ENCODE data around the gene ARAP1. TPM values are rescaled to one million over a fixed set of nuclear protein-coding genes. Genes with fewer than 3 reads are reported as not detected.

ARAP1 gene
- total and polyA plus RNA-seq, 8 donors, result 32.2 to 201 (median 69.8) TPM

DNA sequence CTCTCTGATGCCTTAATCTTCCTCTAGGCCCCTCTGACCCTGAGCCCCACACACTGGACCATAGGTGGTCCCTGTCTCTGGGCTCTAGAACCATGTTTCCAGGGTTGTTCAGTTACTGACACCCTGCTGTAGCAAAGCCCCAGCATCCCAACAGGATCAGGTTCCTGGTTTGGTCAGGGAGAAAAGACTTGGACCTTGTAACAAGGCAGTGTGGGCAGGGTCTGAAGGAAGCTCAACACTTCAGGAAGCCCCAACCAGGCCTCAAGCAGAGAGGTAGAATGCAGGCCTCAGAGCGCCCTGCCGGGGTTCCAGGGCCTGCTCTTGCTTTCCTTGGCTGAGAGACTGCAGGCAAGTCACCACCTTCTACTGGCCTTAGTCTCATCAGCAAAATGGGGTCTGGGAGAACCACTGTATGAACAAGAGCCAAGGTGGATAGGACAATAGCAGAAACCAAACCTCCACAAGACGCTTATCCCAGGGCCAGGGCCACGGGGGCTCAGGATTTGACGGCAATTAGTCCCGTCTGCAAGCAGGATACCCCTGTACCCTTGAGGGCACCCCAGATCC, 4.8 kb downstream of the ARAP1 start:
- intact Hi-C loops (cut with DNase I; ENCODE audit: low total_unique reads), result no loop called here
- H3K36me3 ChIP-seq, result no peaks in the 10 kb centered on the region
- H3K27me3 ChIP-seq, result no peaks in the 10 kb centered on the region
- H3K27ac ChIP-seq, result no peak overlapping the region
- TF ChIP-seq POLR2AphosphoS5 (IDR thresholded peaks at IDR 0.05), result no peak
- WGBS, 5 donors, result 94 to 100% (median 95%) methylated on average over 2 to 6 of the region's 6 CpGs
- H3K4me3 ChIP-seq, result no peak overlapping the region
- no peak for DNase-seq
- H3K4me1 ChIP-seq, result peaks cover 2 to 52% (median 24%) of the 10 kb centered on the region in 4 donors
- no peaks in the 10 kb centered on the region for H3K9me3 ChIP-seq

GRCh38 chr11:72746821-72747220, 5.4 kb downstream of the ARAP1 start:
- Histone ChIP-seq H3K4me3 (no peak overlapping the region), H3K27ac (no peak overlapping the region), H3K36me3 (no peaks in the 10 kb centered on the region), H3K9me3 (no peaks in the 10 kb centered on the region), H3K27me3 (no peaks in the 10 kb centered on the region), H3K4me1 (peaks cover 0 to 52% (median 22%) of the 10 kb centered on the region in 4 donors)
- no peak for TF ChIP-seq EP300 (IDR thresholded peaks at IDR 0.05)
- TF ChIP-seq POLR2AphosphoS5 (IDR thresholded peaks at IDR 0.05), result no peak
- TF ChIP-seq, protein P1, sequence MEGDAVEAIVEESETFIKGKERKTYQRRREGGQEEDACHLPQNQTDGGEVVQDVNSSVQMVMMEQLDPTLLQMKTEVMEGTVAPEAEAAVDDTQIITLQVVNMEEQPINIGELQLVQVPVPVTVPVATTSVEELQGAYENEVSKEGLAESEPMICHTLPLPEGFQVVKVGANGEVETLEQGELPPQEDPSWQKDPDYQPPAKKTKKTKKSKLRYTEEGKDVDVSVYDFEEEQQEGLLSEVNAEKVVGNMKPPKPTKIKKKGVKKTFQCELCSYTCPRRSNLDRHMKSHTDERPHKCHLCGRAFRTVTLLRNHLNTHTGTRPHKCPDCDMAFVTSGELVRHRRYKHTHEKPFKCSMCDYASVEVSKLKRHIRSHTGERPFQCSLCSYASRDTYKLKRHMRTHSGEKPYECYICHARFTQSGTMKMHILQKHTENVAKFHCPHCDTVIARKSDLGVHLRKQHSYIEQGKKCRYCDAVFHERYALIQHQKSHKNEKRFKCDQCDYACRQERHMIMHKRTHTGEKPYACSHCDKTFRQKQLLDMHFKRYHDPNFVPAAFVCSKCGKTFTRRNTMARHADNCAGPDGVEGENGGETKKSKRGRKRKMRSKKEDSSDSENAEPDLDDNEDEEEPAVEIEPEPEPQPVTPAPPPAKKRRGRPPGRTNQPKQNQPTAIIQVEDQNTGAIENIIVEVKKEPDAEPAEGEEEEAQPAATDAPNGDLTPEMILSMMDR (IDR thresholded peaks at IDR 0.05), result no peak
- no peak for TF ChIP-seq POLR2A (IDR thresholded peaks at IDR 0.05)
- intact Hi-C loops (cut with DNase I; ENCODE audit: low total_unique reads), result no loop called here
- WGBS, 5 donors, result 73 to 91% (median 84%) methylated on average over 2 to 3 of the region's 3 CpGs
- DNase-seq, result no peak

DNA sequence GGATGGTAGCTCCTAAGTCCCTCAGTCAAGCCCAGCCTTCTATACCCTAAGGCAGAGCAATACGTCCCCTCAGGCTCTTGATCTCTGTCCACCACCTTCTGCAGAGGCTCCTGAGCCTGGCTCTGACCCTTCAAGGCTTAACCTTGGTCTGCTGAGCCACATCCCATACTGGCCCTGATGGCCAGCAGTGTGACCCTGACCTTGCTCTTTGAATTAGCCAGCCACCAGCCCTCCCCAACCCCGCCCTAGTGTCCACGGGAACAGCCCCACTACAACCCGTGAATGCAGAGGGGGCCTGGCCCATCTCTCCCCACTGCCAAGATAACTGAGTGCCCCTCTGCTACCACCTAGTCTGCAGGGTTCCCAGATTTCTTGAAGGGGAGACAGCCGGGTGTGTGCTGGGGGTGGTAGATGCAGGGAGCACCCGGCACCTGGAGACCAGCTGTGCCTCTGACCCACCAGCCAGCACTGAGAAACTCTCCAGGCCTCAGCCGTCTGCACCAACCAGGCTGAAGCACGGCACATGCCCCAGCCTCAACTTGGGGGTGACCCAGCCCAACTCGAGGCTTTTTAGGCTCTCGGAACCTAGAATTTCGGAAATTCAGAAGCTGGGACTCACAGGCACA, 6.2 kb downstream of the ARAP1 start:
- Histone ChIP-seq H3K4me1 (peaks cover 0 to 52% (median 21%) of the 10 kb centered on the region in 4 donors), H3K27ac (no peak overlapping the region), H3K9me3 (no peaks in the 10 kb centered on the region), H3K4me3 (no peak overlapping the region), H3K27me3 (no peaks in the 10 kb centered on the region), H3K36me3 (no peaks in the 10 kb centered on the region)
- no peak for DNase-seq
- WGBS, 5 donors, result 85 to 88% (median 87%) methylated on average over 8 to 11 of the region's 11 CpGs
- TF ChIP-seq POLR2A (IDR thresholded peaks at IDR 0.05) (no peak), POLR2AphosphoS5 (IDR thresholded peaks at IDR 0.05) (no peak), EP300 (IDR thresholded peaks at IDR 0.05) (no peak)
- TF ChIP-seq, protein P1 (IDR thresholded peaks at IDR 0.05), result no peak
- intact Hi-C loops (cut with DNase I; ENCODE audit: low total_unique reads), result no loop called here

GRCh38 chr11:72745511-72745910, 6.7 kb downstream of the ARAP1 start:
- H3K4me3 ChIP-seq, result no peak overlapping the region
- intact Hi-C loops (cut with DNase I; ENCODE audit: low total_unique reads), result no loop called here
- H3K27ac ChIP-seq, result no peak overlapping the region
- DNase-seq, result no peak
- H3K4me1 ChIP-seq, result peaks cover 0 to 52% (median 21%) of the 10 kb centered on the region in 4 donors
- no peaks in the 10 kb centered on the region for H3K9me3 ChIP-seq
- TF ChIP-seq, protein P1 (IDR thresholded peaks at IDR 0.05), result no peak
- TF ChIP-seq POLR2A (IDR thresholded peaks at IDR 0.05) (no peak), POLR2AphosphoS5 (IDR thresholded peaks at IDR 0.05) (no peak), EP300 (IDR thresholded peaks at IDR 0.05) (no peak)
- H3K27me3 ChIP-seq, result no peaks in the 10 kb centered on the region
- 78 to 92% (median 84%) methylated on average over 2 to 5 of the region's 5 CpGs for WGBS, 5 donors
- H3K36me3 ChIP-seq, result no peaks in the 10 kb centered on the region

DNA sequence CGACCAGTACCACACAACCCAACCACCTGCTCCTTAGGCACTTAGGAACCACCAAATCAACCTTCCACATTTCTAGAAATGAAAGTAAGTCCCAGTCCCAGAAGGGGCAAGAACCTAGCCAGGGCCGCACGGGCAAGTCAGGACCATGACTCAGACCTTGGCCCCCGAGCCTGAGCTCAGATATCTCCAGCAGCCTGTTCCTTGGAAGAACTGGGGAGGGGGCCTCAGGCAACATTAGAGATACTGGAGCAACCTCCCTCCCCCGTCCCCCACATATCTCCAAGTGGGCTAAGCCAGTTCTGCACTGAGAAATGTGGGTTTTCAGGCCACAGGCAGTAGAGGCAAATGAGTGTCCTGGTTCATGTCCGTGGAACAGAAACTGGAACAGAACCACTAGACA, 7.7 kb downstream of the ARAP1 start:
- Histone ChIP-seq H3K27ac (no peak overlapping the region), H3K4me1 (peaks cover 0 to 52% (median 20%) of the 10 kb centered on the region in 4 donors), H3K27me3 (no peaks in the 10 kb centered on the region), H3K36me3 (no peaks in the 10 kb centered on the region), H3K4me3 (no peak overlapping the region), H3K9me3 (no peaks in the 10 kb centered on the region)
- TF ChIP-seq EP300 (IDR thresholded peaks at IDR 0.05) (no peak), POLR2A (IDR thresholded peaks at IDR 0.05) (no peak), POLR2AphosphoS5 (IDR thresholded peaks at IDR 0.05) (no peak)
- TF ChIP-seq, protein P1 (IDR thresholded peaks at IDR 0.05), result no peak
- intact Hi-C loops (cut with DNase I; ENCODE audit: low total_unique reads), result no loop called here
- WGBS, 5 donors, result 87 to 98% (median 91%) methylated on average over 6 of the region's 6 CpGs
- DNase-seq, result no peak
